Effector CD8-positive, alpha-beta T cell (primary cell): ENCODE data around the gene LANCL1.

ENCODE experiments used
- DNase-seq: peaks from one replicate; lab custom pipeline; 2025; lab: John Stamatoyannopoulos, UW
- total RNA-seq, 4 experiments: gene quantifications; one replicate each; lab custom pipeline; 2026; lab: John Stamatoyannopoulos, UW

The LANCL1 gene
- 33.8 to 62.3 (median 43.1) reads per million in 4 experiments for total RNA-seq

DNA sequence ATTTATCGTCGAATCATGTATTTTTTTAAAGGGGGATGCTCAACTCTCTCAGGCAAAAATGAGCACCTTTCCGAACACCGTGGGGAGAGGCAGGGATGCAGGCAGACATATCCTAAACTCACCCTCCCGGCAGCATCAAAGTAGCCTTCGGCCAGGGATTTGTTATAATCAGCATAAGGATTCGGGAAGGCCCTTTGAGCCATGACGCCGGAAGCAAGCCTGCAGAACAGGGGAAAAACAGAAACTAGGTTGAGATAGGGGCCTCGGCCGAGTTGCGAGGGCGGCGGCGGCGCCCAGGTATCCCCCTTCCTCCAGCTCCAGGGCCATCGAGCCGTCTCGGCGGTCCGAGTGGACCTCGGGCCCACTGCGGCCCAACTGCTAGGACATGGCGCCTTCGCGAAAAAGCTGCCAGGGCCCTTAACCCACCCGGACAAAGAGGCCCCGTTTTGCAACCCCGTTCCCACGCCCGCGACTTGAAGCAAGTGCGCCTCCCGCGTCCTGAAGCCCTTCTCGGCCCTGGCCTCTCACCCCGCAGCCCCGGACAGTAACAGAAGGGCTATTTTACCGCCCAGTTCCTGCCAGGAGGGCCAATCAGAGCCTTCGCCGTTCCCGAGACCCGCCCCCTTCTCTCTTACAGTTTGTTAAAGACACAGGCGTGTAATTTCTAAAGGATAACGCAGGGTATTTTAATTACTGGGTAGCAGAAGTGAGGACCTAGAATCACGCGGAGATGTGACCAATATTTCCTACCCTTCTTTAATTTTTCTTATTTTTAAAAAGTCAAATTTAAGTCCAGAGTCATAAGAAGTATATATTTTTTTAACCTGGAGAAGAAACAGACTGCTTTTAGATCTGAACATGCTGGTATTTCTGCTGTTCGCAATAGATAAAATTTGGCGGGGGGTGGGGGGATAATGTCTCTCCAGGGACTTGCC is at the start of gene LANCL1:
Gene LANCL1 (minus strand): TSS at position 566 of the 935 bp plus-strand sequence. CDS start 363 bp downstream, at position 203.
- DNase-seq: peak; percentile 64

- no peak for DNase-seq
Observed at GRCh38 chr2:210524533-210524932, 48.0 kb upstream of the LANCL1 start.

DNA sequence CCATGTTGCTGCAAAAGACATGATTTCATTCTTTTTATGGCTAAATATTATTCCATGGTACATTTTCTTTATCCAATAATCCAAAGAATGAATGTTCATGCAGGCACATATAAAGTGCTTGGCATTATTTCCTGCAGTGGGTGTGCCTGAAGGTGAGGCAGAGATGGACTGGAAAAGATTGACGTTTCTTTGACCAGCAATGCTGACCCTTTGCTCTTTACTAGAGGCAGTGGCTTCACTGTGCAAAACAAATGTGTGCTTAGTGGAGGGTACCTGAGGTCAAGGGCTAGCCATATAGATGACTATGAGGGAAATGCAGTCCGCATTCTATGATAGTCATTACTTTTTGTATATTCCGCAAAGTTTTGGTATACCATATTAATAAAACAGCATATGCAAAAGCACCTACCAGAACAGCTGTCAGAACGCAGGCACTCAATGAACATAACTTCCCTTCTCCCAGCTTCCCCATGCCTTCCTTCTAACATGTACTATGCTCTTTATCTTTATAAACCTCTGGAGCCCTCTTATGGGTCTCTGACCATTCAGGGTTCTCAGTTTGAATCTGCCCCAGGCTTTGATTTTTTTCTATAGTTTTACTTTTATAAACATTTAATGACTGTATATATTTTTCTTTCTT is 47.2 kb upstream of the LANCL1 start:
- DNase-seq: no peak

DNA sequence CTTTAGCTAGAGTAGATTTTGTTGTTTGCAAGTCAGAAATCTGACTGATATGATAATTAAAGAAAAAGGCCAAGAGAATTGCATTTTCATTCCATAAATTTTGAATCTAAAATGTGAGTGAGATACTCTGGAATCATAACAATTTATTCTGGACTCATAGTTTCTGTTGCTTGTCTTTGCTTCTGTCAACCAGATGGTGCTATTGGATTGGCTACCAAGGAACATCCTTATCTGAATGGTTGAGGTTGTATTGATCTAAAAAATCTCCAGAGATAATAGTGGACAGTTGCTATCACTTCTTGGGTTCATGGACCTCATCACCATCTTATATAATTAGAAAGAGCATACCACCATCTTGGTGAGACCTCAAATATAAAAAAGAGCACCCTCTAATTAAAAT is 45.8 kb upstream of the LANCL1 start:
- no peak for DNase-seq

- DNase-seq: no peak
Observed at GRCh38 chr2:210519594-210519993, 43.0 kb upstream of the LANCL1 start.

- no peak for DNase-seq
Observed at GRCh38 chr2:210517264-210517663, 40.7 kb upstream of the LANCL1 start.

DNA sequence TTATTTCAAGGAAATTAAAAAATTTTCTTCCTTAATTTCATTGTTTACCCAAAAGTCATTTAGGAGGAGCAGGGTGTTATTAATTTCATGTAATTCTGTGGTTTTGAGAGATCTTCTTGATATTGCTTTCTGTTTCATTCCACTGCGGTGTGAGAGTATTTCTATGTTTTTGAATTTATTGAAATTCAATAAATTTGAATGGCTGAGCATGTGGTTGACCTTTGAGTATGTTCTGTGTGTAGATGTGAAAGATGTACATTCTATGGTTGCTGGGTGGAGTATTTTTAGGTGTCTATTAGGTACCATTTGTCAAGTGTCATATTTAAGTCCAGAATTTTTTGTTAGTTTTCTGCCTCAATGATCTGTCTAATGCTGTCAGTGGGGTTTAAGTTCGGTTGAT is 39.4 kb upstream of the LANCL1 start:
- no peak for DNase-seq

DNA sequence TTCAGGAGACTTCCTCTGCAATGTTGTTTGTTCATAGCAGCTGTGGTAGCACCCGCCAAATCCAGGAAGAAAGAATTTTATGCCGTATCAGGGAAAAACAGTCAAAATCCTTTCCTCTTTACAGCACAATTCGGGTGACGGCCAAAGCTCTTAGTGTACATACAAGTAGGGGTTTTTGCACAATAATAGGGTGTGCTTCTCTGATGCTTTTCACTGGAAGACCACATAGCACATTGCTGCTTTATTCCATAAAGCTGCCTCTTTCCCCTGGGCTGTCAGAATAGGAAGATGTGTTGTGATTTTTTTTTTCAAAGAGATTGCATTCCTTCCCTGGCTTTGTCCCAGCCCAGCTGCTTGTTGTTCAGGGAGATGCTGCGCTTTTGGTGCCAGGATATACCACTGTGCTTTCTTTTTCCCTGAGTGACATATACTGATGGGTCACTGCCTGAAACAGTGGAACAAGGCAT is 27.2 kb upstream of the LANCL1 start:
- no peak for DNase-seq

GRCh38 chr2:210503001-210503623 is 26.6 kb upstream of the LANCL1 start:
- no peak for DNase-seq

GRCh38 chr2:210496512-210496911 is 20.0 kb upstream of the LANCL1 start:
- DNase-seq: no peak

DNA sequence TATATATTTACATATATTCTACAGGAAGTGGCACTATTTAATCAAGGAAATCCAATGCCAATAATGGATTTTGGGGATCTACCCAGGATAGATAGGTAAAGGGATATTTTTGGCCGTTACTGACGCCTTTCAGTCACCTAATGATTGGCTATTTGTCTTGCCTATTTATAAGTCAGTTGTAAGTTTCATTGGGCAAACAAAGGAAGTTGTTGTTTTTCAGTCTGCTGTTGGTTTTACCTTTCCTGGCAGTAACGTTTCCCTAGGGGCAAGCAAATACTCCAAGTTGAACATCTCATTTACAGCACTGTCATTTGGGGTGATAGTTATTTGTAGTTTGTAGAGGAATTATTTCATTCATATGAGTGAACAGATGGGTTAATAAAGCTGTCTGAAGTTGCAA is 17.0 kb upstream of the LANCL1 start:
- no peak for DNase-seq

DNA sequence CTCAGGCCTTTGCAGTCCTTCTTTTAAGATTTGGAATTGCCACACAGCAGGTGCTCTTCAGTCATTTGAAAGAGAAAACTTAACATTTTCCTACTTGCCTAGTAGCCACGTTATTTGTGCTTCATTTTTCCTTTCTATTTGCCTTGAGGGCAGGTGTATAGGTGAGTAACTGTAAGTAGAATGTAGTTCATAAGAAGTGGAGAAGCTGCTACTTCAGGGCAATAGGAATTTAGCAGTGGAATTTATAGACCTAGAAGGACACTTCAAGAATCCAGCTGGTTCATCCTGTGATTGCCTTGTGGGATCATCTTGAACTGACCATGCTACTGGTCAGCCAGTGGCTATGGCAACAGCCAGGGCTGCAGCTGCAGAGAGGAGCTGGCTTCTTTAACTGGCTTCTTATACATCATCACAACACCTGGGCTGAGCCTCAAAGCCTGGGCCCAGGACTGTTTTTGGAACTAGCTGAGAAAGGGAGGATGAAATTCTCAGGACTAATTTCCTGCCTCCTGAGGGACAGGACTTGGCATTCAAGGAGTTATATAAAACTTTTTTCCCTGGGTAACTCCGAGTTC is 5.1 kb upstream of the LANCL1 start:
- no peak for DNase-seq

DNA sequence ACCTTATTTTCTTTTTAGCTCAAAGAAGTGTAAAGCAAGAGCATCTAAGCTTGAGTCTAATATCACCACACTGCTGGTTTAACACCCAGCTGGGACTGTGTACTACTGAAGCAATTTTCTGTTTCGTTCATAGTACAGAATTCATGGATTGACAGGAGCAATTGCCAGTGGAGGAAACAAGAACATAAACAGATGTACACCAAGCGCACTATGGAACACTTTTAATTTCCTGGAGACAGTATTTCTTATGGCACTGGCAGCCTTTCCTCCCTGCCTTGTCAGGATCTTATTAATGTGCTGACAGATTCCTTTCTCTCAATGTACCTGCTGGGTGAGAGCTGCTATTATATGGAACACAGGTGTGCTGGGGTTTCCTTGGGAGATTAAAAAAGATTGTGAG is 4.2 kb upstream of the LANCL1 start:
- DNase-seq: no peak

DNA sequence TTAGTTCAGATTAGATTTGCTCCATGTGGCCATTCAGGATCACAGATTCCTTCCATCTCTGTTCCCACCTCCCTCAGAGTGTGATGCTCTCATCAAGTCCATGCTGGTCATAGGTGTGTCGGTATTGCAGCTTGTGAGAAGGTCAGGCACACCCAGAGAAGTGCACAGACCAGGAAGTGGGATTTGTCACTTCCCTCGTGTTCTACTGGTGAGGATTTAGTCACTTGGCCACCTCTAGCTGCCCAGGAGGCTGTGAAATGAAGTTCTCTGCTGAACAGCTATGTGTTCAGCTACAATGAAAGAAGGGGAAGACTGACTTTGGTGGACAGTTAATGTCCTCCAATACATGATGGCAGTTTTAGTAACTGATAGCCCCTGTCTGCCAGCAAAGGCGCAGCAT is 3.5 kb upstream of the LANCL1 start:
- DNase-seq: no peak

- DNase-seq: no peak
Observed at GRCh38 chr2:210478661-210479060, 2.1 kb upstream of the LANCL1 start.

GRCh38 chr2:210477496-210477895 is 937 bp upstream of the LANCL1 start:
- no peak for DNase-seq

DNA sequence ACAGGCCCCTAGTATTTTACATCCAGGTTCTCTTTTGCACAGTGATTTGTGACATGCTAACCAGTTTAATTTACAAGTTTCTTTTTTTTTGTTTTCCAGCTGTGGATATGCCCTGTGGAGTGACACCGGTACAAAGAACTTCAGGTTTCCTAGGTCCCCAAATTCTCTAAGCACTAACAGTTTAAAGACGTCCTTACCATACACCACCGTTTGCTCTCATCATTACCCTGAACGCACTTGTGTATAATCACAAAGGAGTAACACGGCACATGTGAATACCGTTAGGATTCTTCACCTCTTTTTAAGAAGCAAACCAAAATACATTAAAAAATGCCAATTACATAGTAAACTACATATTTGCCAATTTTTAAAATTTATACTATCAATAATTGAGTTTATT is 853 bp downstream of the LANCL1 start:
- DNase-seq: no peak

DNA sequence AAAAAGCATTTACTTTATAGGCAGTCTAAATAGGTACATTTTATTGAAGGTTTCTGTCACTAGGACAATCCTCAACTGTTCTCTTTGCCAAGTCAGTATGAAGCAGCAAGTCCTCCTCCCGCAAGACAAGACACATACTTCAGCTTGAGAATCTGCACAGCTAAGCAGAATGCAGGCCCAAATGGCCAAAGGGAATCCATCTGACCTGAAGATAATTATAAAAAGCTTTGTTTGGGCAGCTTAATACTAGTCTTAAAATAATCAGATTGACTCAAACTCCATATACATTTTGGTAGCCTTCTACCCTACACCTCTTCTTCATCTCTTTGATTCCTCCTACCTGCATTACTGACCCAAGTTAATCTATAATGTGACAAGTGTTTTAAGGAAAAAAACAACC is 1.8 kb downstream of the LANCL1 start:
- no peak for DNase-seq

- no peak for DNase-seq
Observed at GRCh38 chr2:210461401-210461800, 15.2 kb downstream of the LANCL1 start.

- DNase-seq: no peak
Observed at GRCh38 chr2:210460322-210461227, 16.0 kb downstream of the LANCL1 start.

DNA sequence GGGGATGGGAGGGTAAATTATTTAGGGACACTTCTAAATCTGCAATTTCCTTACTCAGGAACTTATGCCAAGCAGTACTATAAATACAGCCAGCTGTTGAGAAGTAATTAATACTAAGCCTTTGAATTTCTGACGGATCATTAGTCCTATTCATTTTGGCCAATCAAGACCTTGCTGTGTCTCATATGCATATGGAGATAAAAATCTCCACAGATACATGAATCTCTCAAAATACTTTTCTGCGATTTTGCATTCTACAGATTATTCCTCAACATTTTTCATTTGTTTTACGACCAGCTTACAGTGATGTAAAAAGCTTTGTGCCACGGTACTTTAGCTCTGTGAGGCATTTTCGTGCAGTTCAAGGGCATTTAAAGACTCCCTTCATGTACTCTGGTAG is 16.7 kb downstream of the LANCL1 start:
- no peak for DNase-seq
